GM23248 (cell line): ENCODE data around the gene CHMP4A. TPM values are rescaled to one million over a fixed set of nuclear protein-coding genes. Genes with fewer than 3 reads are reported as not detected.

Experiments
- DNase-seq: peaks from one replicate; pipeline ENCODE4 v3.0.0-alpha.2; 2015
- H2AFZ ChIP-seq: fragments of 200-600 bp; sonication (generic); 2 replicates; pipeline ENCODE4 v1.6.1; 2016; ENCODE audit warnings: antibody characterized with exemption
- H3F3A ChIP-seq: fragments of 200-600 bp; sonication (generic); 2 replicates; pipeline ENCODE4 v1.6.1; 2016; ENCODE audit warnings: mild to moderate bottlenecking, antibody characterized with exemption, mixed run types; ENCODE audit not compliant: insufficient read depth
- H3K27ac ChIP-seq: fragments of 200-600 bp; sonication (generic); 2 replicates; pipeline ENCODE4 v1.5.1; 2016; ENCODE audit warnings: mild to moderate bottlenecking
- H3K27me3 ChIP-seq: fragments of 200-600 bp; sonication (generic); replicated peaks from 2 replicates; pipeline ENCODE4 v1.6.1; 2016; ENCODE audit warnings: mild to moderate bottlenecking; ENCODE audit not compliant: insufficient read depth
- H3K36me3 ChIP-seq: fragments of 200-600 bp; sonication (generic); 2 replicates; pipeline ENCODE4 v1.6.1; 2016; ENCODE audit warnings: low read depth, mild to moderate bottlenecking
- H3K4me1 ChIP-seq: fragments of 200-600 bp; sonication (generic); 2 replicates; pipeline ENCODE4 v1.6.1; 2016; ENCODE audit warnings: mild to moderate bottlenecking; ENCODE audit not compliant: insufficient read depth
- H3K4me2 ChIP-seq: fragments of 200-600 bp; sonication (generic); one replicate; pipeline ENCODE4 v1.6.1; 2016; ENCODE audit warnings: mild to moderate bottlenecking; ENCODE audit not compliant: unreplicated experiment
- H3K4me3 ChIP-seq: fragments of 200-600 bp; sonication (generic); 2 replicates; pipeline ENCODE4 v1.5.1; 2016; ENCODE audit warnings: mild to moderate bottlenecking
- H3K79me2 ChIP-seq: fragments of 200-600 bp; sonication (generic); 2 replicates; pipeline ENCODE4 v1.6.1; 2016; ENCODE audit warnings: mild to moderate bottlenecking; ENCODE audit not compliant: insufficient read depth
- H3K9ac ChIP-seq: fragments of 200-600 bp; sonication (generic); 2 replicates; pipeline ENCODE4 v1.6.1; 2016; ENCODE audit warnings: mild to moderate bottlenecking
- H3K9me2 ChIP-seq: fragments of 200-600 bp; sonication (generic); 2 replicates; pipeline ENCODE4 v1.6.1; 2016; ENCODE audit warnings: mixed run types, mild to moderate bottlenecking, moderate library complexity; ENCODE audit not compliant: insufficient read depth
- H3K9me3 ChIP-seq: fragments of 200-600 bp; sonication (generic); one replicate; pipeline ENCODE4 v1.6.1; 2017; ENCODE audit warnings: low read depth
- H4K20me1 ChIP-seq: fragments of 200-600 bp; sonication (generic); 2 replicates; pipeline ENCODE4 v1.6.0; 2016; ENCODE audit not compliant: insufficient read depth
- EZH2 ChIP-seq: fragments of 200-600 bp; sonication (generic); IDR thresholded peaks from 2 replicates; pipeline ENCODE4 v1.6.1; 2018; ENCODE audit warnings: antibody characterized with exemption, mild to moderate bottlenecking; ENCODE audit not compliant: insufficient read depth, poor library complexity, severe bottlenecking
- EZH2phosphoT487 ChIP-seq: fragments of 200-600 bp; sonication (generic); IDR thresholded peaks from 2 replicates; pipeline ENCODE4 v1.6.1; 2018; ENCODE audit warnings: antibody characterized with exemption, moderate library complexity, mild to moderate bottlenecking, low read depth; ENCODE audit not compliant: insufficient read depth
- WGBS, 2 experiments: methylation state at CpG; one replicate each; pipeline ENCODE4 v1.1.6; 2015 to 2017; ENCODE audit warnings: low lambda C conversion rate in 2 of 2, low coverage in 1 of 2; ENCODE audit errors: missing lambda C conversion rate in 2 of 2; 5-methylcytosine and 5-hydroxymethylcytosine counted together
- in situ Hi-C: fragments of 300-500 bp; cut with MboI; formaldehyde crosslinking; loops from 2 replicates; pipeline ENCODE4 v1.15.0; 2020
- polyA plus RNA-seq: library from polyadenylated mRNA; unstranded; fragments of >200 nt; fragmentation: Nextera tagmentation; extraction: Ambion mirVana; gene quantifications from 2 replicates; pipeline ENCODE4 v1.2.1, GENCODE V29; 2016
- total RNA-seq: library from RNA; depleted of rRNA; stranded (reverse); fragments of >200 nt; shearing (Covaris generic); gene quantifications from 2 replicates; pipeline ENCODE4 v1.2.3, GENCODE V29; 2014

The CHMP4A gene
- total and polyA plus RNA-seq, 2 experiments from 2014 or later = 32.1 to 81.6 TPM

DNA sequence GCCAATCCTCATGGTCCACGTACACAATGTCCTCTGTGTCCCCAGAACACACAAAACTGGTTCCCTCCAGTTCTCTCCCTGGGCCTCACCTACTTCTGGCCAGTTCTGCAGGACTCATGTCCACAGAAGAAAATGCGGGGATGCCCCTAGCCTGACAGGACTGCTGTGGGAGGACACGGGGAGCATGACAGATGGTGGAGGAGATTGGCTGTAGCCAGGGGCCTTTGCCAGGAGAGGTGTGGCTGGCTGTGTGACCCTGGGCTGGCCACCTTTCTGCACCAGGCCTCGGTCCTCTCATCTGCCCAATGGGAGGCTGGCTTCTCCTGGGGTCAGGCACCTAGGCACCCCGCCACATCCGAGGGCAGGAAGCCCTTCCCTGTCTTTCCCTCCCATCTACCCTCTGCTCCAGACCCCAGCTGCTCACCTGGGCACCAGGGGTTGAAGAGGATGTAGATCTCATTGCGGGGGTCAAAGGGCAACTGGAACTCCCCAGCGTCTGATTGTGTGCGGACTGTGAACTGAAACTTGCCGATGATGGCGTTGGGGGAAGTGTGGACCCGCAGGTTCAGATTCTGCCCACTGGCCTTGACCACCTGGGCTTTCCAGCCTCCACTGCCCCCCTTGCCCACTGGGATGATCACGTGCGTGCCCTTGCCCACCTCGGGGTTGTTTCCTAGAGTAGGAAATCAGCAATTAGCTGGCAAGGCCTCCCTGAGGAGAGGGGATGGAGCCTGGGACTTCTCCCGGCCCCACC, 46.9 kb upstream of the CHMP4A start:
- Histone ChIP-seq H3K36me3 (no peaks in the 10 kb centered on the region), H3K4me1 (peaks cover 7% of the 10 kb centered on the region), H3K9me2 (no peaks in the 10 kb centered on the region), H3K9ac (no peak overlapping the region), H3K79me2 (no peaks in the 10 kb centered on the region), H3F3A (no peaks in the 10 kb centered on the region), H3K9me3 (no peaks in the 10 kb centered on the region), H3K27ac (no peak overlapping the region), H3K4me2 (no peak overlapping the region), H4K20me1 (no peaks in the 10 kb centered on the region), H2AFZ (no peak overlapping the region), H3K4me3 (no peak overlapping the region), H3K27me3 (no peaks in the 10 kb centered on the region)
- in situ Hi-C loops = no loop called here
- 78 to 83% methylated on average over 16 of the region's 16 CpGs for WGBS, 2 experiments
- TF ChIP-seq EZH2 = no peak
- no peak for TF ChIP-seq EZH2phosphoT487
- no peak for DNase-seq

DNA sequence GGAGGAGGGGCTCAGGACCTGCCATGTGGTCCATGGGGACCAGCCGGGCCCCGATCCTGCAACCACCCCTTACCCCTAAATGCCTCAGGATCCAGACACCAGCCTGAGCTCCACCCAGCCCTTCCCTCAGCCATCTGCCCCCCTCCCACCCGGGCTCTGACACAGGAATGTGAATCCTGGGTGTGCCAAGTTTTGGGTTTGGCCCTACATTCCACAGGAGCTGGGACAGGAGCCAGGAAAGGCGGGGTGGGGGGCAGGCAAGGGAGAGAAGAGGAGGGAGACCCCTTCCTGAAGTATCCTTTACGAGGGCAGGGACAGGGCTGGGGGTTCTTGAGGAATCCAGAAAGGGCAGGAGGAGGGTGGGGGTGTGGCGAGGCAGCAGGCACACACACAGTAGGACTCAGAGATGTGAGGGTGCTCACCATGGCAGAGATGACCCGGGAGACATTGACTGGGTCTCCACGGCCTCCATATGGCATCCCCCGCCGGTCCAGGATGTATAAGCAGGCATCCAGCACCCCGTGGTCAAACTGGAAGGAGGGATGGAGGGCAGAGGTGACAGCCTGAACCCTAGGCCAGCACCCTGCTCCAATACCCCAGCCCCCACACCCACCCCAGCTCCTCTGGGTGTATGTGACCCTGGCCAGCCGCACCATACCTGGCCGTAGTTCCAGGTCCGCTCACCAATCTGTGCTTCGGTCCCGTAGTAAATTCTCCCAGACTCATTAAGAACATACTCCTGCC, 46.2 kb upstream of the CHMP4A start:
- Histone ChIP-seq H3K4me2 (no peak overlapping the region), H2AFZ (0 out of 2 replicates have a peak overlapping the region, but pooled peaks have one; percentile 45), H3K9ac (no peak overlapping the region), H3K27ac (no peak overlapping the region), H3K4me3 (no peak overlapping the region), H3K9me3 (no peaks in the 10 kb centered on the region), H3K36me3 (no peaks in the 10 kb centered on the region), H4K20me1 (no peaks in the 10 kb centered on the region), H3K79me2 (no peaks in the 10 kb centered on the region), H3K27me3 (no peaks in the 10 kb centered on the region), H3K9me2 (no peaks in the 10 kb centered on the region), H3F3A (no peaks in the 10 kb centered on the region), H3K4me1 (peaks cover 7% of the 10 kb centered on the region)
- WGBS, 2 experiments = 66 to 76% methylated on average over 14 to 16 of the region's 16 CpGs
- DNase-seq = peak; percentile 21
- TF ChIP-seq EZH2phosphoT487 (no peak), EZH2 (no peak)
- in situ Hi-C loops = no loop called here

DNA sequence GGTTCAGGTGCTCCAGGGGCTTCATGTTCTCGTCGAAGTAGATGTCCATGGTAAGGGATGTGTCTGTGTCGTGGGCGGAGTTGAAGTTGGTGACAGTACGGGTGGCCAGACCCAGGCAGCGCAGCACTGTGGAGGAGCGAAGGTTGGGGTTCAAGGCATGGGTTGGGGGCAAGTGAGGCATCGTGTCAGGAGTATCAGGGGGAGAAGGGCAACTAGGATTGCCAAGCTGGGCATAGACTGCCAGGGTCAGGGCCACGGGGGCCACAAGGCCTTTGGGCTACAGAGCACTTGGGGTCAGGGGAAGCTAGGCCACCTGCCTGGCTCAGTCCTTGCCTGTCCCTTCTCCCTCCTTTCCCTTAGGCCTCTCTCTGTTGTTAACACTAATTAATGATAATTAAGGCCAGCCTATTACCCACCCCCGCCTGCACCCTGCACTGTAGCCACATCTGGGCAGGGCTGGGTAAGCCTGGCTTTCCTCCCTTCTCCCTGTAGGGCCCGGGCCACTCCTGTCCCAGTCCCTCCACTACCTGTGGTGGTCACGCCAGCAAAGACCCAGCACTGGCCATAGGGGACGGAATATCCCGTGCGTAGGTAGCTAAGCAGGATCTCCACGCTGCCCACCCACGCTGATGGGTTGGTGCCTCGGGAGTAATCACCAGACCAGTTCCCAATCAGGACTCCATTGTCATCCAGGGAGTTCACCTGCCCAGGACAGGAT, 45.4 kb upstream of the CHMP4A start:
- Histone ChIP-seq H3K27ac (no peak overlapping the region), H3K4me2 (no peak overlapping the region), H3K27me3 (no peaks in the 10 kb centered on the region), H4K20me1 (no peaks in the 10 kb centered on the region), H3K36me3 (no peaks in the 10 kb centered on the region), H3F3A (no peaks in the 10 kb centered on the region), H3K79me2 (no peaks in the 10 kb centered on the region), H3K9ac (no peak overlapping the region), H3K4me3 (no peak overlapping the region), H3K9me3 (no peaks in the 10 kb centered on the region), H3K4me1 (peaks cover 7% of the 10 kb centered on the region), H3K9me2 (no peaks in the 10 kb centered on the region), H2AFZ (0 out of 2 replicates have a peak overlapping the region, but pooled peaks have one; percentile 45)
- 87 to 94% methylated on average over 18 of the region's 18 CpGs for WGBS, 2 experiments
- no peak for DNase-seq
- TF ChIP-seq EZH2 = no peak
- no peak for TF ChIP-seq EZH2phosphoT487
- in situ Hi-C loops = no loop called here

DNA sequence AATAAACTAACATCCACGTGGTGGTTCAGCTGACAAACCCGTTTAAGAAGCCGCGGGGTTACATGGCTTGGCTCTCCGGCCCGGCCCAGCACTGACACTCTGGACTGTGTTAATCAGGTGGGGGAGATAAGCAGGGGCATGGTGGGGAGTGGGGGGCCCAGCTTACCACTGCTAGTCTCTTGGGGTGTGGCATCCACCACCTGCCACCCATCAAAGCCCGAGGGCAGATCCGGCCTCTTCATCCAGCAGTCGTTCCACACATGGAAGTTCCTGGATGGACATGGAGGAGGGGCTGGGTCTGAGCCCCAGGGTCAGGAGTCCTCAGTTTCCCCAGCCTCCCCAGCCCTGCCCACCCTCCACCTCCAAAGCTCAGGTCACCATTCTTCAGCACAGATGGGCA, 44.8 kb upstream of the CHMP4A start:
- H3K9me3 ChIP-seq = no peaks in the 10 kb centered on the region
- no peak overlapping the region for H3K27ac ChIP-seq
- TF ChIP-seq EZH2 = no peak
- TF ChIP-seq EZH2phosphoT487 = no peak
- no peaks in the 10 kb centered on the region for H3F3A ChIP-seq
- H3K4me2 ChIP-seq = no peak overlapping the region
- H3K9ac ChIP-seq = no peak overlapping the region
- H3K4me3 ChIP-seq = no peak overlapping the region
- no peaks in the 10 kb centered on the region for H4K20me1 ChIP-seq
- no peaks in the 10 kb centered on the region for H3K9me2 ChIP-seq
- no peak for DNase-seq
- no peaks in the 10 kb centered on the region for H3K27me3 ChIP-seq
- no peaks in the 10 kb centered on the region for H3K79me2 ChIP-seq
- WGBS, 2 experiments = 94% methylated on average over 7 to 9 of the region's 9 CpGs
- in situ Hi-C loops = no loop called here
- no peaks in the 10 kb centered on the region for H3K36me3 ChIP-seq
- peaks cover 7% of the 10 kb centered on the region for H3K4me1 ChIP-seq
- H2AFZ ChIP-seq = no peak overlapping the region
